RWPE2 (cell line): ENCODE data around the gene TRIM71.
A peak's percentile ranks its signal among the peaks of the same experiment; 100 is the strongest.
"Not testable (repeated sequence)": the region's sequence is repeated elsewhere in the genome, so short reads cannot be mapped to it uniquely, and the experiment has no call there.

Experiments used
- ATAC-seq: fragments of 200-7000 bp; cut with Tn5 transposase; 3 replicates; pipeline ENCODE4 v1.9.1; 2021; ENCODE audit warnings: low read depth
- DNase-seq: peaks from one replicate; pipeline ENCODE4 v3.0.0-alpha.2; 2020; ENCODE audit warnings: low spot score
- H3K27ac ChIP-seq: fragments of 450-650 bp; 2 replicates; pipeline ENCODE4 v1.5.1; 2017; ENCODE audit warnings: mild to moderate bottlenecking; ENCODE audit not compliant: poor library complexity, severe bottlenecking
- H3K27me3 ChIP-seq: fragments of 250-450 bp; sonication (Bioruptor Pico); 2 replicates; pipeline ENCODE4 v1.5.1; 2021; ENCODE audit warnings: mild to moderate bottlenecking, moderate library complexity; ENCODE audit not compliant: insufficient read depth, poor library complexity, severe bottlenecking
- H3K36me3 ChIP-seq: fragments of 250-450 bp; sonication (Bioruptor Pico); 2 replicates; pipeline ENCODE4 v1.5.1; 2020; ENCODE audit warnings: low read depth, mild to moderate bottlenecking, moderate library complexity
- H3K4me1 ChIP-seq: fragments of 250-450 bp; sonication (Bioruptor Pico); 2 replicates; pipeline ENCODE4 v1.5.1; 2021; ENCODE audit warnings: mild to moderate bottlenecking, moderate library complexity; ENCODE audit not compliant: insufficient read depth, poor library complexity, severe bottlenecking
- H3K4me3 ChIP-seq: fragments of 250-450 bp; sonication (Bioruptor Pico); 2 replicates; pipeline ENCODE4 v1.5.1; 2021; ENCODE audit warnings: mild to moderate bottlenecking, moderate library complexity; ENCODE audit not compliant: severe bottlenecking
- H3K9me3 ChIP-seq: fragments of 250-450 bp; sonication (Bioruptor Pico); 2 replicates; pipeline ENCODE4 v1.5.1; 2021; ENCODE audit warnings: mild to moderate bottlenecking, moderate library complexity; ENCODE audit not compliant: severe bottlenecking
- CTCF ChIP-seq: fragments of 450-650 bp; IDR thresholded peaks from one replicate; pipeline ENCODE4 v1.5.1; 2017; ENCODE audit warnings: mild to moderate bottlenecking, moderate library complexity; ENCODE audit not compliant: poor library complexity, severe bottlenecking

The TRIM71 gene

GRCh38 chr3:32781211-32781968 is 36.4 kb upstream of the TRIM71 start:
- no peaks in the 10 kb centered on the region for H3K4me1 ChIP-seq
- H3K27ac ChIP-seq: no peak overlapping the region
- peak overlapping the region; percentile 35 for H3K4me3 ChIP-seq
- no peaks in the 10 kb centered on the region for H3K9me3 ChIP-seq
- H3K27me3 ChIP-seq: no peaks in the 10 kb centered on the region
- H3K36me3 ChIP-seq: no peaks in the 10 kb centered on the region
- DNase-seq (peak; percentile 77), ATAC-seq (peak; percentile 95)
- TF ChIP-seq CTCF: peak; percentile 93

GRCh38 chr3:32781969-32782270 is 35.9 kb upstream of the TRIM71 start:
- H3K27ac ChIP-seq, H3K27me3 ChIP-seq, H3K9me3 ChIP-seq, DNase-seq, H3K4me1 ChIP-seq, ATAC-seq, H3K36me3 ChIP-seq, H3K4me3 ChIP-seq: not testable (repeated sequence)

- no peak for DNase-seq
- no peaks in the 10 kb centered on the region for H3K27me3 ChIP-seq
- no peak overlapping the region for H3K27ac ChIP-seq
- no peak for TF ChIP-seq CTCF
- H3K4me1 ChIP-seq: no peaks in the 10 kb centered on the region
- H3K36me3 ChIP-seq: no peaks in the 10 kb centered on the region
- no peak for ATAC-seq
- H3K9me3 ChIP-seq: no peaks in the 10 kb centered on the region
- H3K4me3 ChIP-seq: no peak overlapping the region
Measured at GRCh38 chr3:32782407-32782806, 35.4 kb upstream of the TRIM71 start.

GRCh38 chr3:32791833-32792232 is 26.0 kb upstream of the TRIM71 start:
- H3K4me1 ChIP-seq: no peaks in the 10 kb centered on the region
- ATAC-seq: no peak
- no peaks in the 10 kb centered on the region for H3K9me3 ChIP-seq
- H3K36me3 ChIP-seq: no peaks in the 10 kb centered on the region
- H3K4me3 ChIP-seq: no peak overlapping the region
- H3K27ac ChIP-seq: no peak overlapping the region
- TF ChIP-seq CTCF: no peak
- H3K27me3 ChIP-seq: no peaks in the 10 kb centered on the region
- no peak for DNase-seq

- H3K27ac ChIP-seq: no peak overlapping the region
- no peak for TF ChIP-seq CTCF
- H3K4me3 ChIP-seq: no peak overlapping the region
- no peaks in the 10 kb centered on the region for H3K27me3 ChIP-seq
- no peaks in the 10 kb centered on the region for H3K9me3 ChIP-seq
- DNase-seq (no peak), ATAC-seq (peak; percentile 65)
- H3K36me3 ChIP-seq: no peaks in the 10 kb centered on the region
- H3K4me1 ChIP-seq: no peaks in the 10 kb centered on the region
Measured at GRCh38 chr3:32794487-32795308, 23.1 kb upstream of the TRIM71 start.

- not testable (repeated sequence) for ATAC-seq, H3K36me3 ChIP-seq, H3K9me3 ChIP-seq, H3K27ac ChIP-seq, H3K27me3 ChIP-seq, DNase-seq, H3K4me1 ChIP-seq, H3K4me3 ChIP-seq
Measured at GRCh38 chr3:32796384-32796950, 21.3 kb upstream of the TRIM71 start.
